Gastrocnemius medialis (tissue), 4 donors: ENCODE data around the gene CNOT11.

ENCODE experiments used
- CTCF ChIP-seq, 5 experiments: fragments of 450-650 bp in 3 of 5; fragments of 200-600 bp in 2 of 5; sonication (generic) in 2 of 5; IDR thresholded peaks in 4 of 5; conservative IDR thresholded peaks in 1 of 5; 1 replicate in 4 of 5; 2 replicates in 1 of 5; pipeline ENCODE4 v1.5.1; 2016 to 2019; ENCODE audit warnings: antibody characterized with exemption in 5 of 5, mild to moderate bottlenecking in 3 of 5, moderate library complexity in 3 of 5
- POLR2A ChIP-seq, 2 donors: fragments of 450-650 bp; IDR thresholded peaks; one replicate each; pipeline ENCODE4 v1.6.1; 2017; ENCODE audit warnings: antibody characterized with exemption in 2 of 2, mild to moderate bottlenecking in 2 of 2, moderate library complexity in 2 of 2

GRCh38 chr2:101281482-101281881, 28.8 kb downstream of the CNOT11 start:
- TF ChIP-seq POLR2A (IDR thresholded peaks at IDR 0.05) (no peak), CTCF (IDR thresholded peaks at IDR 0.05 in 4 of 5, conservative IDR thresholded peaks at IDR 0.05 in 1 of 5) (no peak)
